GM23248 (cell line): Measurements from ENCODE around the gene PCK2.

Experiments
- EZH2 ChIP-seq: fragments of 200-600 bp; sonication (generic); IDR thresholded peaks from 2 replicates; pipeline ENCODE4 v1.6.1; 2018; ENCODE audit warnings: antibody characterized with exemption, mild to moderate bottlenecking; ENCODE audit not compliant: insufficient read depth, poor library complexity, severe bottlenecking
- EZH2phosphoT487 ChIP-seq: fragments of 200-600 bp; sonication (generic); IDR thresholded peaks from 2 replicates; pipeline ENCODE4 v1.6.1; 2018; ENCODE audit warnings: antibody characterized with exemption, moderate library complexity, mild to moderate bottlenecking, low read depth; ENCODE audit not compliant: insufficient read depth

DNA sequence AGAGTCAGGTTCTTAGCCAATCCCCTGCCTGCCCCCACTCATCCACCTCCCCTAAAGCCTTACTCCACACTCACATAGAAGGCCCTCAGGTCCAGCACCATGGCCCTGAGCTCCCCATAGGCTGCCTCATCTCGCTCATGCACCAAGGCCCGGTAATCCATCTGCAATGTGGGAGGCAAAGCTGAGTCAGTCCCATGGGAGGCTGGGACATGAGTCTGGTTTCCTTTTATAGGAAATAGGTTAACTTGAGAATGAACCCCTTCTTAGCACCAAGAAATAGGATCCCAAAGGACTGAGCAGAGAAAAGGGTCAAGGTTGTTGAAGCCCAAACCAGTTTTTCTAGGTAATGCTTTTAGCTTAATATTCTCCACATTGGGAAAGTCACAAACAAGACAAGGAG, 49.4 kb downstream of the PCK2 start:
- no peak for TF ChIP-seq EZH2
- no peak for TF ChIP-seq EZH2phosphoT487
